Sigmoid colon (tissue), 3 donors: Measurements from ENCODE around the gene DENND1B.

Experiments used
- CTCF ChIP-seq, 4 experiments: fragments of 450-650 bp in 3 of 4; fragments of 200-600 bp in 1 of 4; IDR thresholded peaks; one replicate each; pipeline ENCODE4 v1.5.1; 2016 to 2019; ENCODE audit warnings: antibody characterized with exemption in 4 of 4, mild to moderate bottlenecking in 3 of 4, moderate library complexity in 2 of 4
- POLR2A ChIP-seq, 2 donors: fragments of 450-650 bp; IDR thresholded peaks; one replicate each; pipeline ENCODE4 v1.6.1; 2016; ENCODE audit warnings: antibody characterized with exemption in 2 of 2, mild to moderate bottlenecking in 2 of 2, moderate library complexity in 2 of 2

GRCh38 chr1:197771904-197772556 lies 3.2 kb downstream of the DENND1B start:
- no peak for TF ChIP-seq CTCF (IDR thresholded peaks at IDR 0.05)
- TF ChIP-seq POLR2A (IDR thresholded peaks at IDR 0.05) = no peak
